GM10248 (cell line): ENCODE results near the gene MRPL41.
"Not testable (repeated sequence)": the region's sequence is repeated elsewhere in the genome, so short reads cannot be mapped to it uniquely, and the experiment has no call there.

Source experiments
- CTCF ChIA-PET: fragments of 300-600 bp; sonication (Branson Sonifier 250); formaldehyde crosslinking; extraction: SDS; loops from one replicate; lab custom pipeline; 2021; ENCODE audit warnings: antibody characterized with exemption; lab: Yijun Ruan, JAX
- POLR2A ChIA-PET: fragments of 350-650 bp; sonication (Branson Sonifier 250); formaldehyde crosslinking; extraction: SDS; loops from one replicate; lab custom pipeline; 2020; ENCODE audit warnings: antibody characterized with exemption; lab: Yijun Ruan, JAX
- DNase-seq: peaks from one replicate; pipeline ENCODE4 v3.0.0; 2012; ENCODE audit errors: extremely low spot score
- CTCF ChIP-seq: IDR thresholded peaks from 2 replicates; pipeline ENCODE4 v1.5.1; 2012; ENCODE audit warnings: mild to moderate bottlenecking, low read depth; ENCODE audit errors: extremely low read depth, missing control alignments, control extremely low read depth

The MRPL41 gene

GRCh38 chr9:137509198-137509597 lies 42.5 kb upstream of the MRPL41 start:
- POLR2A ChIA-PET, result no interaction called here

GRCh38 chr9:137511126-137511525 lies 40.6 kb upstream of the MRPL41 start:
- POLR2A ChIA-PET, DNase-seq, CTCF ChIA-PET: not testable (repeated sequence)

More at GRCh38 chr9:137509198-137509597, 42.5 kb upstream of the MRPL41 start:
- TF ChIP-seq CTCF, result no peak
- DNase-seq, result no peak
- CTCF ChIA-PET, result interaction anchor here (1.1 to 2.1 kb wide), 6 partner anchors 14 to 50 kb away, joined by 3 to 6 read pairs (median 5); partner anchors contain the start of gene NSMF

- DNase-seq, result no peak
- TF ChIP-seq CTCF, result no peak
- POLR2A ChIA-PET, result no interaction called here
- CTCF ChIA-PET, result no interaction called here
Observed at GRCh38 chr9:137511758-137512463, 39.8 kb upstream of the MRPL41 start.

GRCh38 chr9:137513136-137513535 lies 38.5 kb upstream of the MRPL41 start:
- not testable (repeated sequence) for DNase-seq
- ChIA-PET POLR2A (interaction anchor here (0.7 kb wide), 1 partner anchor 595 kb away, joined by 6 read pairs; no protein-coding TSS in a partner anchor), CTCF (interaction anchor here (1.5 kb wide), 1 partner anchor 39 kb away, joined by 4 read pairs; the partner anchor contains the start of gene MRPL41)

GRCh38 chr9:137513801-137514570 lies 37.7 kb upstream of the MRPL41 start:
- ChIA-PET CTCF (interaction anchor here (1.5 kb wide), 1 partner anchor 38 kb away, joined by 4 read pairs; the partner anchor contains the start of gene MRPL41), POLR2A (interaction anchor here (0.7 kb wide), 1 partner anchor 594 kb away, joined by 6 read pairs; no protein-coding TSS in a partner anchor)
- not testable (repeated sequence) for DNase-seq

GRCh38 chr9:137514691-137515337 lies 36.9 kb upstream of the MRPL41 start:
- TF ChIP-seq CTCF, result no peak
- no peak for DNase-seq
- POLR2A ChIA-PET, result no interaction called here
- CTCF ChIA-PET, result no interaction called here

- TF ChIP-seq CTCF, result no peak
- ChIA-PET POLR2A (no interaction called here), CTCF (no interaction called here)
- DNase-seq, result no peak
Observed at GRCh38 chr9:137515338-137515724, 36.3 kb upstream of the MRPL41 start.
